Trophoblast cell (in vitro differentiated cells and primary cell): ENCODE results near the gene HMCN2.

Experiments used
- DNase-seq, 2 donors: peaks; one replicate each; pipeline ENCODE4 v3.0.0-alpha.2; 2016
- H2AFZ ChIP-seq: 2 replicates; pipeline ENCODE4 v1.6.1; 2013; ENCODE audit warnings: low read length, moderate library complexity, mild to moderate bottlenecking; ENCODE audit not compliant: insufficient read depth, poor library complexity
- H2AK5ac ChIP-seq: 2 replicates; pipeline ENCODE4 v1.6.1; 2013; ENCODE audit warnings: mild to moderate bottlenecking, low read length
- H2BK120ac ChIP-seq: 2 replicates; pipeline ENCODE4 v1.6.1; 2013; ENCODE audit warnings: low read length, mild to moderate bottlenecking, moderate library complexity; ENCODE audit not compliant: insufficient read depth, poor library complexity
- H2BK12ac ChIP-seq: 2 replicates; pipeline ENCODE4 v1.6.1; 2013; ENCODE audit warnings: mild to moderate bottlenecking, low read length, moderate library complexity
- H2BK5ac ChIP-seq: 2 replicates; pipeline ENCODE4 v1.6.1; 2013; ENCODE audit warnings: low read length, low read depth, moderate library complexity, mild to moderate bottlenecking; ENCODE audit not compliant: poor library complexity
- H3K14ac ChIP-seq: 2 replicates; pipeline ENCODE4 v1.6.1; 2013; ENCODE audit warnings: mild to moderate bottlenecking, low read length
- H3K18ac ChIP-seq: 2 replicates; pipeline ENCODE4 v1.6.1; 2013; ENCODE audit warnings: mild to moderate bottlenecking, low read length
- H3K23ac ChIP-seq: 2 replicates; pipeline ENCODE4 v1.6.1; 2013; ENCODE audit warnings: low read length
- H3K27ac ChIP-seq: 2 replicates; pipeline ENCODE4 v1.5.1; 2013; ENCODE audit warnings: low read depth, mild to moderate bottlenecking, inconsistent platforms, low read length, moderate library complexity
- H3K27me3 ChIP-seq: 2 replicates; pipeline ENCODE4 v1.6.1; 2013; ENCODE audit warnings: inconsistent platforms, mild to moderate bottlenecking, low read length, moderate library complexity; ENCODE audit not compliant: insufficient read depth
- H3K36me3 ChIP-seq, 2 experiments: 1 replicate in 1 of 2; 2 replicates in 1 of 2; pipeline ENCODE4 v1.6.1; 2013; ENCODE audit warnings: low read length in 2 of 2, mild to moderate bottlenecking in 2 of 2, moderate library complexity in 1 of 2; ENCODE audit not compliant: insufficient read depth in 2 of 2, control insufficient read depth in 1 of 2
- H3K4ac ChIP-seq: 2 replicates; pipeline ENCODE4 v1.6.1; 2013; ENCODE audit warnings: low read depth, mild to moderate bottlenecking, low read length, moderate library complexity
- H3K4me1 ChIP-seq, 2 experiments: 1 replicate in 1 of 2; 2 replicates in 1 of 2; pipeline ENCODE4 v1.6.1; 2013; ENCODE audit warnings: low read length in 2 of 2, mild to moderate bottlenecking in 2 of 2, moderate library complexity in 1 of 2; ENCODE audit not compliant: insufficient read depth in 2 of 2, control insufficient read depth in 1 of 2
- H3K4me2 ChIP-seq: 2 replicates; pipeline ENCODE4 v1.6.1; 2013; ENCODE audit warnings: inconsistent platforms, mild to moderate bottlenecking, low read length, moderate library complexity
- H3K4me3 ChIP-seq: 2 replicates; pipeline ENCODE4 v1.5.1; 2013; ENCODE audit warnings: mild to moderate bottlenecking, low read depth, low read length, inconsistent platforms
- H3K79me1 ChIP-seq: one replicate; pipeline ENCODE4 v1.6.1; 2013; ENCODE audit warnings: low read length
- H3K79me2 ChIP-seq: 2 replicates; pipeline ENCODE4 v1.6.1; 2013; ENCODE audit warnings: low read length, mild to moderate bottlenecking; ENCODE audit not compliant: control insufficient read depth, insufficient read depth, poor library complexity
- H3K9ac ChIP-seq: 2 replicates; pipeline ENCODE4 v1.6.1; 2013; ENCODE audit warnings: mild to moderate bottlenecking, low read length
- H3K9me3 ChIP-seq: 2 replicates; pipeline ENCODE4 v1.6.1; 2013; ENCODE audit warnings: low read depth, mild to moderate bottlenecking, control low read depth, inconsistent platforms, low read length; ENCODE audit not compliant: insufficient read depth
- H4K12ac ChIP-seq: 2 replicates; pipeline ENCODE4 v1.6.1; 2013; ENCODE audit warnings: low read depth, mild to moderate bottlenecking, low read length, moderate library complexity
- H4K8ac ChIP-seq: 2 replicates; pipeline ENCODE4 v1.6.1; 2013; ENCODE audit warnings: low read depth, mild to moderate bottlenecking, low read length, moderate library complexity
- H4K91ac ChIP-seq: one replicate; pipeline ENCODE4 v1.6.1; 2013; ENCODE audit warnings: low read depth, mild to moderate bottlenecking, low read length, moderate library complexity
- WGBS: extraction: QIAGEN DNeasy Blood & Tissue Kit; methylation state at CpG from one replicate; pipeline ENCODE4 v1.1.7; 2013; ENCODE audit warnings: missing lambda C conversion rate; ENCODE audit not compliant: insufficient read length, insufficient coverage; ENCODE audit errors: extremely low coverage; 5-methylcytosine and 5-hydroxymethylcytosine counted together

HMCN2 gene

DNA sequence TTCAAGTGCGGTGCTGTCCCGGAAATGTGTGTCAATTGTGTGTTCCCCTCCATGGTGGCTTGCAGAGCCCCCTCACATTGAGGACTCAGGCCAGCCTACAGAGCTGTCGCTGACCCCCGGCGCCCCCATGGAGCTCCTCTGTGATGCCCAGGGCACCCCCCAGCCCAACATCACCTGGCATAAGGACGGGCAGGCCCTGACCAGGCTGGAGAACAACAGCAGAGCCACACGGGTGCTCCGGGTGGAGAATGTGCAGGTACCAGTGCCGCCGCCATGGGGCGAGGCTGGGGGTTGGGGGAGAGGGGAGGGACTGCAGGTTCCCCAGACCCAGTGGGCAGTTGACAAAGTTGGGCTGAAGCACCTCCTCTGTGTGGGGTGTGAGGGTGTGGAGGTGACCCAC lies 128.8 kb downstream of the HMCN2 start:
- peaks cover 2% of the 10 kb centered on the region for H3K9me3 ChIP-seq
- H3K27ac ChIP-seq, result no peak overlapping the region
- no peak overlapping the region for H3K9ac ChIP-seq
- no peak overlapping the region for H3K4me2 ChIP-seq
- H3K79me2 ChIP-seq, result no peaks in the 10 kb centered on the region
- H4K8ac ChIP-seq, result no peak overlapping the region
- H2BK12ac ChIP-seq, result no peak overlapping the region
- no peak overlapping the region for H4K12ac ChIP-seq
- H3K18ac ChIP-seq, result no peak overlapping the region
- H2BK5ac ChIP-seq, result no peak overlapping the region
- peaks cover 1% of the 10 kb centered on the region in 2 experiments for H3K4me1 ChIP-seq
- no peak overlapping the region for H3K4ac ChIP-seq
- no peak overlapping the region for H2AK5ac ChIP-seq
- no CpG with 5 or more reads among the region's 11 CpGs for whole genome bisulfite sequencing
- H2BK120ac ChIP-seq, result no peak overlapping the region
- H3K4me3 ChIP-seq, result no peak overlapping the region
- no peak overlapping the region for H2AFZ ChIP-seq
- H3K36me3 ChIP-seq, result peaks cover 0 to 4% of the 10 kb centered on the region in 2 experiments
- H3K27me3 ChIP-seq, result no peaks in the 10 kb centered on the region
- no peaks in the 10 kb centered on the region for H3K79me1 ChIP-seq
- H3K14ac ChIP-seq, result no peak overlapping the region
- DNase-seq, result no peak
- H4K91ac ChIP-seq, result no peak overlapping the region
- no peak overlapping the region for H3K23ac ChIP-seq

GRCh38 chr9:130394814-130395470 lies 129.4 kb downstream of the HMCN2 start:
- Histone ChIP-seq H3K14ac (no peak overlapping the region), H4K12ac (no peak overlapping the region), H2AK5ac (no peak overlapping the region), H3K79me2 (no peaks in the 10 kb centered on the region), H3K27ac (no peak overlapping the region), H3K18ac (no peak overlapping the region), H2BK12ac (no peak overlapping the region), H2AFZ (no peak overlapping the region), H3K27me3 (no peaks in the 10 kb centered on the region), H4K8ac (no peak overlapping the region), H3K23ac (no peak overlapping the region), H2BK5ac (no peak overlapping the region), H3K4ac (no peak overlapping the region), H3K9me3 (peaks cover 2% of the 10 kb centered on the region), H3K36me3 (peaks cover 0 to 4% of the 10 kb centered on the region in 2 experiments), H3K79me1 (no peaks in the 10 kb centered on the region), H4K91ac (no peak overlapping the region), H3K4me3 (no peak overlapping the region), H2BK120ac (no peak overlapping the region), H3K9ac (no peak overlapping the region), H3K4me2 (no peak overlapping the region), H3K4me1 (peaks cover 5 to 8% of the 10 kb centered on the region in 2 experiments)
- WGBS, result no CpG with 5 or more reads among the region's 23 CpGs
- no peak for DNase-seq

- Histone ChIP-seq H3K4me2 (no peak overlapping the region), H3K9me3 (peaks cover 2% of the 10 kb centered on the region), H3K23ac (no peak overlapping the region), H4K12ac (no peak overlapping the region), H3K4me1 (peaks cover 5 to 10% of the 10 kb centered on the region in 2 experiments), H3K4ac (no peak overlapping the region), H3K27me3 (no peaks in the 10 kb centered on the region), H4K91ac (no peak overlapping the region), H3K79me2 (no peaks in the 10 kb centered on the region), H3K9ac (no peak overlapping the region), H2BK5ac (no peak overlapping the region), H4K8ac (no peak overlapping the region), H3K14ac (no peak overlapping the region), H2BK120ac (no peak overlapping the region), H3K36me3 (peaks cover 0 to 3% of the 10 kb centered on the region in 2 experiments), H3K4me3 (no peak overlapping the region), H3K18ac (no peak overlapping the region), H2BK12ac (no peak overlapping the region), H2AK5ac (no peak overlapping the region), H3K79me1 (no peaks in the 10 kb centered on the region), H2AFZ (no peak overlapping the region), H3K27ac (no peak overlapping the region)
- no peak for DNase-seq
- no CpG with 5 or more reads among the region's 26 CpGs for WGBS
Observed at GRCh38 chr9:130395810-130396435, 130.4 kb downstream of the HMCN2 start.

- no peak overlapping the region for H3K23ac ChIP-seq
- no peak overlapping the region for H4K12ac ChIP-seq
- H2BK120ac ChIP-seq, result no peak overlapping the region
- peaks cover 2% of the 10 kb centered on the region for H3K9me3 ChIP-seq
- H3K4me3 ChIP-seq, result no peak overlapping the region
- H3K27ac ChIP-seq, result no peak overlapping the region
- H3K4me2 ChIP-seq, result no peak overlapping the region
- no CpG with 5 or more reads among the region's 4 CpGs for WGBS
- H3K14ac ChIP-seq, result no peak overlapping the region
- DNase-seq, result no peak
- no peaks in the 10 kb centered on the region for H3K27me3 ChIP-seq
- H3K9ac ChIP-seq, result no peak overlapping the region
- H3K4ac ChIP-seq, result no peak overlapping the region
- no peak overlapping the region for H4K91ac ChIP-seq
- H2AK5ac ChIP-seq, result no peak overlapping the region
- no peak overlapping the region for H3K18ac ChIP-seq
- H4K8ac ChIP-seq, result no peak overlapping the region
- H3K4me1 ChIP-seq, result peaks cover 5 to 10% of the 10 kb centered on the region in 2 experiments
- H2BK5ac ChIP-seq, result no peak overlapping the region
- no peaks in the 10 kb centered on the region for H3K79me2 ChIP-seq
- H3K36me3 ChIP-seq, result no peaks in the 10 kb centered on the region
- H3K79me1 ChIP-seq, result no peaks in the 10 kb centered on the region
- no peak overlapping the region for H2AFZ ChIP-seq
- H2BK12ac ChIP-seq, result no peak overlapping the region
Observed at GRCh38 chr9:130396581-130396980, 131.0 kb downstream of the HMCN2 start.
